NCI-H2196 (cell line): ENCODE measurements around the gene COG3.
A peak's percentile ranks its signal among the peaks of the same experiment; 100 is the strongest.
"Not testable (repeated sequence)": the region's sequence is repeated elsewhere in the genome, so short reads cannot be mapped to it uniquely, and the experiment has no call there.

Source experiments
- DNase-seq: peaks from one replicate; lab custom pipeline; 2025; ENCODE audit not compliant: unreplicated experiment; lab: John Stamatoyannopoulos, UW

The COG3 gene, protein sequence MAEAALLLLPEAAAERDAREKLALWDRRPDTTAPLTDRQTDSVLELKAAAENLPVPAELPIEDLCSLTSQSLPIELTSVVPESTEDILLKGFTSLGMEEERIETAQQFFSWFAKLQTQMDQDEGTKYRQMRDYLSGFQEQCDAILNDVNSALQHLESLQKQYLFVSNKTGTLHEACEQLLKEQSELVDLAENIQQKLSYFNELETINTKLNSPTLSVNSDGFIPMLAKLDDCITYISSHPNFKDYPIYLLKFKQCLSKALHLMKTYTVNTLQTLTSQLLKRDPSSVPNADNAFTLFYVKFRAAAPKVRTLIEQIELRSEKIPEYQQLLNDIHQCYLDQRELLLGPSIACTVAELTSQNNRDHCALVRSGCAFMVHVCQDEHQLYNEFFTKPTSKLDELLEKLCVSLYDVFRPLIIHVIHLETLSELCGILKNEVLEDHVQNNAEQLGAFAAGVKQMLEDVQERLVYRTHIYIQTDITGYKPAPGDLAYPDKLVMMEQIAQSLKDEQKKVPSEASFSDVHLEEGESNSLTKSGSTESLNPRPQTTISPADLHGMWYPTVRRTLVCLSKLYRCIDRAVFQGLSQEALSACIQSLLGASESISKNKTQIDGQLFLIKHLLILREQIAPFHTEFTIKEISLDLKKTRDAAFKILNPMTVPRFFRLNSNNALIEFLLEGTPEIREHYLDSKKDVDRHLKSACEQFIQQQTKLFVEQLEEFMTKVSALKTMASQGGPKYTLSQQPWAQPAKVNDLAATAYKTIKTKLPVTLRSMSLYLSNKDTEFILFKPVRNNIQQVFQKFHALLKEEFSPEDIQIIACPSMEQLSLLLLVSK

DNA sequence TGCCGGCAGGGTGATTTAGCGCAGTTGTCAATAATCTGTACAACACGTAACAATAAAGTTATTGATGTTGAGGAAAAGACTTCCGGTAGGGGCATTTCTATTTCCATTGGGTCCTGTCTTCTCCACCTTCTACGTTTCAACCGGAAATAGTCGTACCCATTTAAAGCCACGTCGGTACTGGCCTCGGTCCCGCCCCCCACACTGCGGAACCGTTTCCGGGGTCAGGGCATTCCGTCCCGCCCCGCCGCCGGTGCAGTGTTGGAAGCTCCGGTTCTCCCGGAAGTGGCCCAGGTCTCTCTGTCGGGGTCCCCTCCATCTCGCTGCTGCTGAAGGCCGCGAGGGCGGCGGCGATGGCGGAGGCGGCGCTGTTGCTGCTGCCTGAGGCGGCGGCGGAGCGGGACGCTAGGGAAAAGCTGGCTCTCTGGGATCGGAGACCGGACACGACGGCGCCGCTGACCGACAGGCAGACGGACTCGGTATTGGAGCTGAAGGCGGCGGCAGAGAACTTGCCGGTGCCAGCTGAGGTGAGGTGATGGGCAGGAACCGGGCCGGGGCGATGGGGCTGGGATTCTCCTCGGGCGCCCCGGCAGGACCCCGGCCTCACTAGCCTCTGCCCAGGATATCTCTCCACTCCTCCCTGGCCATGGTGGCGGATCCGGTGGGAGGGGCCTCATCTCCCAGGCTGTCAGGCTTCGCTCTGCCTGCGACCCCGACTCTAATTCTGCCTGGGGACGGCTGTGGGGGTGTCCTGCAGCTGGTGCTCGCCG is at the start of gene COG3:
Gene COG3 (plus strand): TSS at position 253 of the 767 bp plus-strand sequence. CDS start 98 bp downstream, at position 351.
- peak; percentile 79 for DNase-seq

DNA sequence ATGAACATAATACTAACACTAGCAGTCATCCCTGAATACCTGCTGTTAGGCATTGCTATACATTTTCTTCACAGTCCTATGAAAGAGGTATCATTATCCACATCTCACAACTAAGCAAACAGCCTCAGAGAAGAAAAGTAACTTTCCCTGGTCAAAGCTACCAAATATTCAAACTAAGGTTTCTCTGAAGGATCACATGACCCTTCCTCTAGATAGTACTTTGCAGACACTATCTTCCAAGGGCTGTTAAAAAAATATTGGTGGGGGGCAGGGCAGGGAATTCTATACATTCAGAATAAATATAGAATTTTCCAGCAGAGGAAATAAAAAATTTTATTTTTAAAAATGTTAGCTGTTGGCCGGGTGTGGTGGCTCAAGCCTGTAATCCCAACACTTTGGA is 49.6 kb upstream of the COG3 start:
- DNase-seq, result no peak

- DNase-seq, result peak; percentile 37
Observed at GRCh38 chr13:45416516-45417128, 48.1 kb upstream of the COG3 start.

DNA sequence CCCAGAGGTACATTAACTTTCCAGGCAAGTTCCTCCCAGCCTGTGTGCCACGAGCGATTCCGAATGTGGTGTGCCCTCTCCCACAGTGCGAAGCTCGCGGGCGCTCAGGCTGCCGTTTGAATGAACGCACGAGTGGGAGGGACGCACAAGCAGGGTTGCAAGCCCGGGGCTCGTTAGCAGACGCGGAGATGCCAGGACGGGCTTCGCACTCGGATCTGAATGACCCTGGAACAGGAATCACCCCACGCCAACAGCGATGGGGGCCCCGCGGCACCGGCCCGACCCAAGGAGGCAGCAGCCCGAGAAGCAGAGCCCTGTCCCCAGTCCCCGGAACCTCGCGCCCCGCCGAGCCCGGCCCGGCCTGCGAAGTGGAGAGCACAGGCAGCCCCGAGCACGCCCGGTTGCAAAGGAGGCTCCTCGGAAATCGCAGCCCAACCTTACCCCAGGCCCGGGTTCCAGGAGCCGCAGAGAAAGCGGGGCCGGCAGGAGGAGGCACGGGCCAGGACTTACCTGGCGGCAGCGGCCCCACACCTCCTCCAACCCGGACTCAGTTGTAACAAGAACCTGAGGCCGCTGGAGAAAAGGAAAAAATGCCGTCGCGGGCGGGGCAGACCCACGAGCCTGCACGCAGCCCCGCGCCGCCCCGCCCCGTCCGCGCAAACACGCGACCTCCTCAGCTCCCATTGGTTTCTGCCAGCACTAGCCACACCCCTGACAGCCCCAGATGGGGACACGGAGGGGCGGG is 46.8 kb upstream of the COG3 start, which contains the start of gene SLC25A30:
Gene SLC25A30 (minus strand): TSS at position 584 of the 745 bp plus-strand sequence. CDS start 6,948 bp downstream, outside the sequence.
- peak; percentile 69 for DNase-seq

DNA sequence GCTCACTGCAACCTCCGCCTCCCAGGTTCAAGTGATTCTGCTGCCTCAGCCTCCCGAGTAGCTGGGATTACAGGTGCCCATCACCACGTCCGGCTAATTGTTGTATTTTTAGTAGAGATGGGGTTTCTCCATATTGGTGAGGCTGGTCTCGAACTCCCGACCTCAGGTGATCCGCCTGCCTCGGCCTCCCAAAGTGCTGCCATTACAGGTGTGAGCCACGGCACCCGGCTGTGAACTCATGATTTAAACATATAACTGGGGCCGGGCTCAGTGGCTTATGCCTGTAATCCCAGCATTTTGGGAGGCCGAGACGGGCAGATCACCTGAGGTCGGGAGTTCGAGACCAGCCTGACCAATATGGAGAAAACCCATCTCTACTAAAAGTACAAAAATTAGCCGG is 45.4 kb upstream of the COG3 start:
- not testable (repeated sequence) for DNase-seq

- no peak for DNase-seq
Observed at GRCh38 chr13:45419945-45420344, 44.8 kb upstream of the COG3 start.

GRCh38 chr13:45422731-45423292 is 41.9 kb upstream of the COG3 start:
- DNase-seq, result no peak

GRCh38 chr13:45426056-45426841 is 38.5 kb upstream of the COG3 start:
- not testable (repeated sequence) for DNase-seq

- DNase-seq, result no peak
Observed at GRCh38 chr13:45432737-45433380, 31.9 kb upstream of the COG3 start.

- no peak for DNase-seq
Observed at GRCh38 chr13:45433381-45433790, 31.4 kb upstream of the COG3 start.

GRCh38 chr13:45434556-45435371 is 30.0 kb upstream of the COG3 start:
- DNase-seq, result no peak

DNA sequence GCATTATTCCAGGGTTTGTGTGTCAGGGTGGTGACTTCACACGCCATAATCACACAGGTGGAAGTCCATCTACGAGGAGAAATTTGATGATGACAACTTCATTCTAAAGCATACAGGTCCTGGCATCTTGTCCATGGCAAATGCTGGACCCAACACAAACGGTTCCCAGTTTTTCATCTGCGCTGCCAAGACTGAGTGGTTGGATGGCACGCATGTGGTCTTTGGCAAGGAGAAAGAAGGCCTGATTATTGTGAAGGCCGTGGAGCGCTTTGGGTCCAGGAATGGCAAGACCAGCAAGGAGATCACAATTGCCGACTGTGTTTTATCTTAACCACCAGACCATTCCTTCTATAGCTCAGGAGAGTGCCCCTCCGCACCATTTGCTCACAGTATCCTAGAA is 28.4 kb upstream of the COG3 start:
- DNase-seq, result no peak

DNA sequence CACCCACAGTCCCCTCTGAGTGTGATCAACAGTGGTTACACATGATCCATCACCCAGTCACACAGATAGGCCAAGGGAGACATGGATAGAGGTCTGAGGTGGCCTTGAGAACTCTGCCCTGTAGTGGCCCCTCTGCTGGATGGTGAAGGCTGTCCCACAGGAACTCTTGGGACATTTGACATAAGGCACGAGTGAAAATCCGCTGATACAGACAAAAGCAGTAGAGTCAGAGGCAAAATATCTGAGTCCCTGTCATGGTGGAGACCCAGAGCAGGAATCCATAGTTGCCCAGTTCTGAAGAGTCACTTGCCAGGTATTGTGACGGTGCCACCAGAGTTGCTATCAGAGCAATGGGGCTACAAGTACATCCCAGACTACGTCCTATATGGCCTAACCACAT is 27.8 kb upstream of the COG3 start:
- no peak for DNase-seq

DNA sequence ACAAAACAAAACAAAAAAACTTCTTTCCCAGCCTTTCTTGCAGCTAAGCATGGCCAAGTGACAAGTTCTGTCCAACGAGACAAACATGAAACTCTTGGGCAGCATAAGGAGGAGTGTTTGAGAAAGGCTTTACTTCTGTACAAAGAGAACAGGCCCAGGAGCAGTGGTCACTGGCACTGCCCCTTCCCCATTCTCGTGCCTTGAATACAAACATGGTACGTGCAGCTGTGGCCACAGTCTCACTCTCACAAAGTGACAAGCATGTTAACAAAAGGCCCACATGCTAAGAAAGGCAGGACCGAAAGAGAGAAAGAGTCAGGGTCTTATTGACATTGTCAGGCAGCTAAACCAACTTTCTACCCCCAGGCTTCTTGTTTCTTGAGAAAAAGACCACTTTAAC is 26.8 kb upstream of the COG3 start:
- DNase-seq, result no peak

DNA sequence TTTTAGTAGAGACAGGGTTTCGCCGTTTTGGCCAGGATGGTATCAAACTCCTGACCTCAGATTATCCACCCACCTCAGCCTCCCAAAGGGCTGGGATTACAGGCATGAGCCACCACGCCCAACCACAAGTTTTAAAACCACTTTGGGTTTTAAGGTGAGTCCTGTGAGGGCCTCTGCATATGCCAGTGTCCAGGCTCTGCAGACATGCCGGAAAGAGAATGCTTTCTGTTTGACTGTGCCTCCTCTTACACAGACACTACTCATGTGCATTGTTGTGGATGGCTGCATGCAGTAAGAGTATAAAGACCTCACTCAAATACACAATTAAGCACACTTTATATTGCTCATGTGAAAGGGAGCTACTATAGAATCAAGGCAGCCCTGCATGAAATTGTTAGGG is 25.7 kb upstream of the COG3 start:
- DNase-seq, result no peak

DNA sequence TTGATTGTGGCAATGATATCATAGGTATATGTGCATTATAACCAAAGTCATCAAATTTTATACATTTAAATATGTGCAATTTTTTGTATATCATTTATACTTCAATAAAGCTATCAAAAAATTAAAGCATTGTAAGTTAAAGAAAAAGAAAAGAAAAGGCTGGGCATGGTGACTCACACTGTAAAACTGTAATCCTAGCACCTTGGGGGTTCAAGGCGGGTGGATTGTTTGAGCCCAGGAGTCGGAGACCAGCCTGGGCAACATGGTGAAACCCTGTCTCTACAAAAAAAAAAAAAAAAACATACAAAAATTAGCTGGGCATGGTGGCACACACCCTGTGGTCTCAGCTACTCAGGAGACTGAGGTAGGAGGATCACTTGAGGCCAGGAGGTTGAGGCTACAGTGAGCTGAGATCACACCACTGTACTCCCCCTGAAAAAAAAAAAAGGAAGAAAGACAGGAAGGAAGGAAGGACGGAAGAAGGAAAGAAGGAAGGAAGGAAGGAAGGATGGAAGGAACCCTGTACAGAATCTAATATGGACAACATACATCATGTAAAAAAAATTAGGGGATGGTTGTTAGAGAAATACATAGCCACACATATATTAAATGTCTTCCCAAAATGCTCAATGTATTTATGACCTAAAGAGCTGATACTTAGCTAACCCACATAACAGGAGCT is 24.8 kb upstream of the COG3 start:
- no peak for DNase-seq

DNA sequence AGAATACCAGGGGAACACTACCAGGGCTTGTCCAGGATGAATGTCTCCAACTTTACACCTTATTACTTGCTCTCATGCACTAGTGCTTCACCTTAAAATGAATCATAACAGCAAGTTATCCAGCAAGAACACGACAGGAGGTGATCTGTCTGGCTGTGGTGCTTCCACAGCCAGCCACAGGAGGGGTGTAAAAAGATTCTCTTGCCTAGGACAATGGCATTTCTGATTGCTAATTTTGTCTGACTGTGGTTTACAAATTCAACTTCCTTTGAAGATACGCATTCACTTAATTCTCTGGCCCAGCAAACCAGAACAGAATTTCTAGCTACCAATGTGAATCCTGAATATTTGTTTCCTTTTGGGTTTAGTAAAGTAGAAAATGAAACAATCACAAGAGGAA is 23.1 kb upstream of the COG3 start:
- DNase-seq, result no peak
